Fibroblast of the conjunctiva (primary cell): ENCODE results near the gene CALCOCO1.

Experiments
- DNase-seq: peaks from one replicate; pipeline ENCODE4 v3.0.0-alpha.2; 2010; ENCODE audit warnings: low read depth

The CALCOCO1 gene

GRCh38 chr12:53751336-53752191 is 24.3 kb upstream of the CALCOCO1 start, which contains the start of gene CISTR:
CISTR (minus strand) TSS chr12:53751979.
- DNase-seq: no peak

GRCh38 chr12:53750812-53751335 is 23.6 kb upstream of the CALCOCO1 start:
- DNase-seq: no peak

GRCh38 chr12:53749986-53750811 is 22.9 kb upstream of the CALCOCO1 start:
- no peak for DNase-seq

GRCh38 chr12:53748072-53748840 is 21.0 kb upstream of the CALCOCO1 start:
- DNase-seq: no peak

- DNase-seq: no peak
Observed at GRCh38 chr12:53747095-53747494, 19.8 kb upstream of the CALCOCO1 start.

GRCh38 chr12:53746592-53747092 is 19.4 kb upstream of the CALCOCO1 start:
- DNase-seq: peak; percentile 86

GRCh38 chr12:53744751-53745150 is 17.5 kb upstream of the CALCOCO1 start:
- no peak for DNase-seq

GRCh38 chr12:53744130-53744441 is 16.8 kb upstream of the CALCOCO1 start:
- no peak for DNase-seq

- DNase-seq: no peak
Observed at GRCh38 chr12:53743266-53744129, 16.2 kb upstream of the CALCOCO1 start.

- DNase-seq: no peak
Observed at GRCh38 chr12:53740130-53740491, 12.9 kb upstream of the CALCOCO1 start.

- no peak for DNase-seq
Observed at GRCh38 chr12:53739214-53740129, 12.2 kb upstream of the CALCOCO1 start.

- no peak for DNase-seq
Observed at GRCh38 chr12:53738406-53739213, 11.4 kb upstream of the CALCOCO1 start.

GRCh38 chr12:53737951-53738405 is 10.7 kb upstream of the CALCOCO1 start:
- no peak for DNase-seq

GRCh38 chr12:53737093-53737808 is 10.0 kb upstream of the CALCOCO1 start:
- DNase-seq: no peak

- DNase-seq: no peak
Observed at GRCh38 chr12:53736592-53736991, 9.3 kb upstream of the CALCOCO1 start.

- no peak for DNase-seq
Observed at GRCh38 chr12:53735556-53735955, 8.3 kb upstream of the CALCOCO1 start.

GRCh38 chr12:53734425-53734824 is 7.2 kb upstream of the CALCOCO1 start:
- no peak for DNase-seq

- DNase-seq: no peak
Observed at GRCh38 chr12:53733807-53734200, 6.6 kb upstream of the CALCOCO1 start.
